ENCODE results near the gene RHOD. TPM values are rescaled to one million over a fixed set of nuclear protein-coding genes. Genes with fewer than 3 reads are reported as not detected.

The RHOD gene
- total RNA-seq, 1 donor from 2014 or later: 19.5 TPM

DNA sequence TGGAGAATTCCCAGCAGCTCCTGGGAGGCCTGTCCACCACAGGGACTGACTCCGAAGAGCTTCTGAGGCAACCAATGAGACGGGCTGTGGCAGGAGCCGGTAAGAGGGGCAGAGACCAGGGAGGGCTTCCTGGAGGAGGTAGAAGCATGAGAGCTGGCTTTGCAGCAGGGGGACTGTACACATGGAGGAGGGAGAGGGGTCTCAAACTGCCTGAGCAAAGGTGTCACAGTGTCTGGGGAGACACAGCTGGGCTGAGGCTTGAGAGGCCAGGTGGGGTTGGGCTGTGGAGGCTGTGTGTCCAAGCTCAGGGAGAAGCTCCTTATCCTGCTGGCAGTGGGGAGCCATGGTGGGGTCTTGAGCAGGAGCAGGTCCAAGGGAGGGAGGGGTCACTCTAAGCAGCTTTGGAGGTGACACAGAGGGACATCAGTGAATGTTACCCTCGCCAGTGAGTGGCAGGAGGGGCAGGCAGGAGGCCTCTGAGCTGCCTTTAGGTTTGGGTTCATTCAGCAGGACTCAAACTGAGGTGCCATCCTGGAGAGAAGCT lies 4.6 kb upstream of the RHOD start:
- peaks cover 24% of the 10 kb centered on the region for H3K4me1 Mint-ChIP-seq
- H3K4me3 Mint-ChIP-seq: no peak overlapping the region
- no peaks in the 10 kb centered on the region for H3K27me3 Mint-ChIP-seq (ENCODE audit: low read depth)
- DNase-seq (ENCODE audit: low spot score in 2 of 2, unreplicated experiment in 2 of 2): no peak
- no peaks in the 10 kb centered on the region for H3K9me3 Mint-ChIP-seq
- no peaks in the 10 kb centered on the region for H3K36me3 Mint-ChIP-seq
- TF ChIP-seq, protein P1, sequence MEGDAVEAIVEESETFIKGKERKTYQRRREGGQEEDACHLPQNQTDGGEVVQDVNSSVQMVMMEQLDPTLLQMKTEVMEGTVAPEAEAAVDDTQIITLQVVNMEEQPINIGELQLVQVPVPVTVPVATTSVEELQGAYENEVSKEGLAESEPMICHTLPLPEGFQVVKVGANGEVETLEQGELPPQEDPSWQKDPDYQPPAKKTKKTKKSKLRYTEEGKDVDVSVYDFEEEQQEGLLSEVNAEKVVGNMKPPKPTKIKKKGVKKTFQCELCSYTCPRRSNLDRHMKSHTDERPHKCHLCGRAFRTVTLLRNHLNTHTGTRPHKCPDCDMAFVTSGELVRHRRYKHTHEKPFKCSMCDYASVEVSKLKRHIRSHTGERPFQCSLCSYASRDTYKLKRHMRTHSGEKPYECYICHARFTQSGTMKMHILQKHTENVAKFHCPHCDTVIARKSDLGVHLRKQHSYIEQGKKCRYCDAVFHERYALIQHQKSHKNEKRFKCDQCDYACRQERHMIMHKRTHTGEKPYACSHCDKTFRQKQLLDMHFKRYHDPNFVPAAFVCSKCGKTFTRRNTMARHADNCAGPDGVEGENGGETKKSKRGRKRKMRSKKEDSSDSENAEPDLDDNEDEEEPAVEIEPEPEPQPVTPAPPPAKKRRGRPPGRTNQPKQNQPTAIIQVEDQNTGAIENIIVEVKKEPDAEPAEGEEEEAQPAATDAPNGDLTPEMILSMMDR (IDR thresholded peaks at IDR 0.05; ENCODE audit: unreplicated experiment): no peak
- no peak overlapping the region for H3K27ac Mint-ChIP-seq

DNA sequence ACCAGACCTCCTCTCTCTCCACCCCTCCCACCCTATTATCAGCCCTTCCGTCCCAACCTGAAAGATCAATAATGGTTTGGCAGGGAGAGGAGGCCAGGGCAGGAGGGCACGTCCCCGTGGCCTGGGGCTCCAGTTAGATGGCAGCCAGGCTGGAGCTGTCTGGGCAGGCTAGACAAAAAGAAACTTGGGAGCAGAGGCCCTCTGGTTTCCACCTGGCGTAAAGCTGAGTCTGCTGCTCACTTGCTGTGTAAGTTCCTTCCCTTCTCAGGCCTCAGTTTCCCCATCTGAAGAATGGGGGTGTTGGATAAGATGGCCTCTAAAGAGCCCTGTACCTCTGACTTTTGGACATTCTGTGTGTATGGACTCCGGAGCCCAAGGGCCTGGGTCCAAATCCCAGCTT lies 3.8 kb upstream of the RHOD start:
- Mint-ChIP-seq H3K36me3 (no peaks in the 10 kb centered on the region), H3K4me1 (peaks cover 24% of the 10 kb centered on the region), H3K27ac (no peak overlapping the region), H3K9me3 (no peaks in the 10 kb centered on the region), H3K4me3 (no peak overlapping the region), H3K27me3 (ENCODE audit: low read depth) (no peaks in the 10 kb centered on the region)
- DNase-seq (ENCODE audit: low spot score in 2 of 2, unreplicated experiment in 2 of 2): no peak
- TF ChIP-seq, protein P1 (IDR thresholded peaks at IDR 0.05; ENCODE audit: unreplicated experiment): no peak

- H3K36me3 Mint-ChIP-seq: no peaks in the 10 kb centered on the region
- peaks cover 24% of the 10 kb centered on the region for H3K4me1 Mint-ChIP-seq
- TF ChIP-seq, protein P1 (IDR thresholded peaks at IDR 0.05; ENCODE audit: unreplicated experiment): peak; percentile 51
- H3K27ac Mint-ChIP-seq: peak overlapping the region; percentile 23
- H3K9me3 Mint-ChIP-seq: no peaks in the 10 kb centered on the region
- no peak for DNase-seq (ENCODE audit: low spot score in 2 of 2, unreplicated experiment in 2 of 2)
- H3K27me3 Mint-ChIP-seq (ENCODE audit: low read depth): no peaks in the 10 kb centered on the region
- no peak overlapping the region for H3K4me3 Mint-ChIP-seq
These were observed 2.7 kb upstream of the RHOD start for GRCh38 chr11:67053896-67054329.

DNA sequence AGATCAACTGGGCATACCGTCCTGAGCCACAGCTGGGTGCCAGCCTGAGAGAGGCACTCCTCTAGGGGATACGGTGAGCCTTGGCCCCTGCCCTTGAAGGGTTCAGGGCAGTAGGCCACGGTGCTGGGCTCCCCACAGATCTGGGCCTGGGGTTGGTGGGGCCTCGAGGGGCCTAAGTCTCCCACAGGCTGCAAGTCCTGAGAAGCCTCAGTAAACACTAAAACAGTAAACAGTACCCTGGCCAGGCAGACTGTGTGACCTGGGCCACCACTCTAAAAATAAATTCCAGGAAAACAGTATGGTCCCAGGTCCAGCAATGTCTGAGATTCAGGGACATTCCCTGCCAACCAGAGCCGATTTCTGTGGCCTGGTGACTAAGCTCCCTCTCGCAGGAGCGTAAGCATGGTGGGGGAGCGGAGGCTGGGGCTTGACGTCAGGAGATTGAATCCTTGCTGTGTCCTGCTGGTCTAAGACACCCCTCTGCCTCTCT lies 2.3 kb upstream of the RHOD start:
- H3K4me3 Mint-ChIP-seq: no peak overlapping the region
- H3K9me3 Mint-ChIP-seq: no peaks in the 10 kb centered on the region
- TF ChIP-seq, protein P1 (IDR thresholded peaks at IDR 0.05; ENCODE audit: unreplicated experiment): no peak
- no peak for DNase-seq (ENCODE audit: low spot score in 2 of 2, unreplicated experiment in 2 of 2)
- no peaks in the 10 kb centered on the region for H3K36me3 Mint-ChIP-seq
- peak overlapping the region; percentile 77 for H3K27ac Mint-ChIP-seq
- no peaks in the 10 kb centered on the region for H3K27me3 Mint-ChIP-seq (ENCODE audit: low read depth)
- peaks cover 24% of the 10 kb centered on the region for H3K4me1 Mint-ChIP-seq

GRCh38 chr11:67054836-67055523 lies 1.7 kb upstream of the RHOD start:
- Mint-ChIP-seq H3K36me3 (no peaks in the 10 kb centered on the region), H3K27me3 (ENCODE audit: low read depth) (no peaks in the 10 kb centered on the region), H3K9me3 (no peaks in the 10 kb centered on the region), H3K4me3 (peak overlapping the region; percentile 78), H3K4me1 (peaks cover 24% of the 10 kb centered on the region), H3K27ac (peak overlapping the region; percentile 77)
- TF ChIP-seq, protein P1 (IDR thresholded peaks at IDR 0.05; ENCODE audit: unreplicated experiment): no peak
- no peak for DNase-seq (ENCODE audit: low spot score in 2 of 2, unreplicated experiment in 2 of 2)

Measured in mesothelial cell of epicardium (in vitro differentiated cells).